ENCODE data around the gene PIEZO2.
A peak's percentile ranks its signal among the peaks of the same experiment; 100 is the strongest.

The PIEZO2 gene

DNA sequence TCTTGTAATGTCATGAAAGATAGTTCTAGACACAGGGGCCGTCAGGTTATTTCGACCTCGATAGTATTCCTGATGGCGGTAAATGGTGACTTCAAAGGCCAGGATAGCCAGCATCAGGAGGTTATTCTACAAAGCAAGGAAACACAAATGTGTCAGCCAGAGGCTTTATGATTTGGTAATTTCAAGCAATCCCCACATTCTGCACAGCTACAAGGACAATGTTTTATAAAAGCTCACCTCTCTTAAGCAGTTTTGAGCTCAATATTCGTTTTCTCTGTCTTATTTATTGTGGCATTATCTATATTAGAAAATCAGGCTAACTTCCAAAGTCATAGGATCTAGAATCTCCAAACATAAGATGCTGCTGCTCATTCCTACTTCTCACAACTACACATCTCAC, 388.4 kb downstream of the PIEZO2 start:
- FAIRE-seq (no peak), DNase-seq (ENCODE audit: insufficient read length, low spot score) (no peak)
- TF ChIP-seq POU2F2 (IDR thresholded peaks at IDR 0.05; ENCODE audit: low read depth, low read length) (no peak), POLR2AphosphoS5 (IDR thresholded peaks at IDR 0.05; ENCODE audit: low read depth, low read length) (no peak), SPI1 (IDR thresholded peaks at IDR 0.05; ENCODE audit: low read depth, low read length) (no peak), TAF1 (IDR thresholded peaks at IDR 0.05; ENCODE audit: low read depth, low read length) (no peak), POLR2A (IDR thresholded peaks at IDR 0.05; ENCODE audit: low read depth, low read length) (no peak), PAX5 (IDR thresholded peaks at IDR 0.05; ENCODE audit: insufficient read depth, low read length, severe bottlenecking) (no peak)

GRCh38 chr18:10759241-10759640, 390.1 kb downstream of the PIEZO2 start:
- TF ChIP-seq PAX5 (IDR thresholded peaks at IDR 0.05; ENCODE audit: insufficient read depth, low read length, severe bottlenecking) (no peak), TAF1 (IDR thresholded peaks at IDR 0.05; ENCODE audit: low read depth, low read length) (no peak), POLR2AphosphoS5 (IDR thresholded peaks at IDR 0.05; ENCODE audit: low read depth, low read length) (no peak), SPI1 (IDR thresholded peaks at IDR 0.05; ENCODE audit: low read depth, low read length) (no peak), POU2F2 (IDR thresholded peaks at IDR 0.05; ENCODE audit: low read depth, low read length) (no peak), POLR2A (IDR thresholded peaks at IDR 0.05; ENCODE audit: low read depth, low read length) (no peak)
- no peak for DNase-seq (ENCODE audit: insufficient read length, low spot score)

GRCh38 chr18:10757946-10758345, 391.4 kb downstream of the PIEZO2 start:
- DNase-seq (ENCODE audit: insufficient read length, low spot score) (no peak), FAIRE-seq (no peak)
- no peak for TF ChIP-seq PAX5 (IDR thresholded peaks at IDR 0.05; ENCODE audit: insufficient read depth, low read length, severe bottlenecking)
- no peak for TF ChIP-seq POLR2A (IDR thresholded peaks at IDR 0.05; ENCODE audit: low read depth, low read length)
- TF ChIP-seq POLR2AphosphoS5 (IDR thresholded peaks at IDR 0.05; ENCODE audit: low read depth, low read length), result no peak
- TF ChIP-seq POU2F2 (IDR thresholded peaks at IDR 0.05; ENCODE audit: low read depth, low read length), result no peak
- no peak for TF ChIP-seq SPI1 (IDR thresholded peaks at IDR 0.05; ENCODE audit: low read depth, low read length)
- no peak for TF ChIP-seq TAF1 (IDR thresholded peaks at IDR 0.05; ENCODE audit: low read depth, low read length)

More at GRCh38 chr18:10759241-10759640, 390.1 kb downstream of the PIEZO2 start:
- FAIRE-seq, result no peak

DNA sequence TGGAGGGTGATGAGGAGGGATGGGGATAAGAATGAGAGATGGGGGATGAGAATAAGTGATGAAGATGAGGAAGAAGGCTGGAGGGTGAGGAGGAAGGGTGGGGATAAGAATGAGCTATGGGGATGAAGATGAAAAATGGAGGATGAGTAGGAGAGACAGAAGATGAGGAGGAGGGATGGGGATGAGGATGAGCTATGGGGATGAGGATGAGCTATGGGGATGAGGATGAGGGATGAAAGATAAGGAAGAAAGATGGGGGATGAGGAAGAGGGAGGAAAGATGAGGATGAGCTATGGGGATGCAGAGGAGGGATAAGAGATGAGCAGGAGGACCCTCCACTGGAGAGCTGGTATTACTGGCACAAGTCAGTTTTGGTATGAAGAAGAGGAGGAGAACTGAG, 392.0 kb downstream of the PIEZO2 start:
- no peak for FAIRE-seq
- no peak for DNase-seq (ENCODE audit: insufficient read length, low spot score)
- TF ChIP-seq POLR2AphosphoS5 (IDR thresholded peaks at IDR 0.05; ENCODE audit: low read depth, low read length) (no peak), POU2F2 (IDR thresholded peaks at IDR 0.05; ENCODE audit: low read depth, low read length) (no peak), PAX5 (IDR thresholded peaks at IDR 0.05; ENCODE audit: insufficient read depth, low read length, severe bottlenecking) (no peak), POLR2A (IDR thresholded peaks at IDR 0.05; ENCODE audit: low read depth, low read length) (no peak), SPI1 (IDR thresholded peaks at IDR 0.05; ENCODE audit: low read depth, low read length) (no peak), TAF1 (IDR thresholded peaks at IDR 0.05; ENCODE audit: low read depth, low read length) (no peak)

DNA sequence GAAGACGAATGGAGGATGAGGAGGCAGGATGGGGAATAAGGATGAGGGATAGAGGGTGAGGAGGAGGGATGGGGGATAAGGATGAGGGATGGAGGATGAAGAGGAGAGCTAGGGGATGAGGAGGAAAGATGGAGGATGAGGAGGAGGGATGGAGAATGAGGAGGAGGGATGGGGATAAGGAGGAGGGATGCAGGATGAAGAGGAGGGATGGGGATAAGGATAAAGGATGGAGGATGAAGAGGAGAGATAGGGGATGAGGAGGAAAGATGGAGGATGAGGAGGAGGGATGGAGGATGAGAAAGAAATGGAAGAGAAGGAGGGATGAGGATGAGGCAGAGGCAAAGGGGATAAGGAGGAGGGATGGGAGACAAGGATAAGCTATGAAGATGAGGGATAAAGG, 393.5 kb downstream of the PIEZO2 start:
- FAIRE-seq (no peak), DNase-seq (ENCODE audit: insufficient read length, low spot score) (no peak)

GRCh38 chr18:10754128-10754527, 395.2 kb downstream of the PIEZO2 start:
- TF ChIP-seq POU2F2 (IDR thresholded peaks at IDR 0.05; ENCODE audit: low read depth, low read length) (no peak), PAX5 (IDR thresholded peaks at IDR 0.05; ENCODE audit: insufficient read depth, low read length, severe bottlenecking) (no peak), POLR2AphosphoS5 (IDR thresholded peaks at IDR 0.05; ENCODE audit: low read depth, low read length) (no peak)
- DNase-seq (ENCODE audit: insufficient read length, low spot score) (no peak), FAIRE-seq (no peak)

More for the DNA sequence above, 393.5 kb downstream of the PIEZO2 start:
- TF ChIP-seq TAF1 (IDR thresholded peaks at IDR 0.05; ENCODE audit: low read depth, low read length), result no peak
- no peak for TF ChIP-seq POU2F2 (IDR thresholded peaks at IDR 0.05; ENCODE audit: low read depth, low read length)
- TF ChIP-seq PAX5 (IDR thresholded peaks at IDR 0.05; ENCODE audit: insufficient read depth, low read length, severe bottlenecking), result no peak
- no peak for TF ChIP-seq POLR2AphosphoS5 (IDR thresholded peaks at IDR 0.05; ENCODE audit: low read depth, low read length)

DNA sequence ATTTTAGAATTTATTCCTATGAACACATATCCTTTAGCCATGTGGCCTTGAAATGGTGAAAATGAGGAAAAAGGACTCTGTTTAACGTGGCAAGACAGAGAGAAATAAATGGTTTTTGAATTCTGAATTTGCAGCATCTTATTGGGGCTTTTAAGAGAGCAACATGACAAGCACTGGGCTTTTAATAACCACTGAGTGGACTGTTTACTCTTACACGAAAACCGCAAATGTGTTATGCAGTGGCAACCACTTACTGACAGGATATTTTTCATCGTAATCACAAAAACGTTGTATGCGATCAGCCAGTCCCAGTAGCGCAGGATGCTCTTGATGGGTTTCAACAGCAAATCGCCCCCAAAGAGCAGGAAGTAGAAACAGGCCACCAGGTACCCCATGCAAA, 397.0 kb downstream of the PIEZO2 start:
- DNase-seq (ENCODE audit: insufficient read length, low spot score) (no peak), FAIRE-seq (no peak)
- no peak for TF ChIP-seq PAX5 (IDR thresholded peaks at IDR 0.05; ENCODE audit: insufficient read depth, low read length, severe bottlenecking)

GRCh38 chr18:10751653-10752052, 397.7 kb downstream of the PIEZO2 start:
- no peak for TF ChIP-seq POLR2A (IDR thresholded peaks at IDR 0.05; ENCODE audit: low read depth, low read length)
- no peak for TF ChIP-seq POU2F2 (IDR thresholded peaks at IDR 0.05; ENCODE audit: low read depth, low read length)
- no peak for TF ChIP-seq TAF1 (IDR thresholded peaks at IDR 0.05; ENCODE audit: low read depth, low read length)
- TF ChIP-seq PAX5 (IDR thresholded peaks at IDR 0.05; ENCODE audit: insufficient read depth, low read length, severe bottlenecking), result no peak
- no peak for TF ChIP-seq POLR2AphosphoS5 (IDR thresholded peaks at IDR 0.05; ENCODE audit: low read depth, low read length)
- TF ChIP-seq SPI1 (IDR thresholded peaks at IDR 0.05; ENCODE audit: low read depth, low read length), result no peak
- FAIRE-seq, result peak; percentile 38
- no peak for DNase-seq (ENCODE audit: insufficient read length, low spot score)

GRCh38 chr18:10750191-10751035, 399.0 kb downstream of the PIEZO2 start:
- DNase-seq (ENCODE audit: insufficient read length, low spot score) (no peak), FAIRE-seq (no peak)

GRCh38 chr18:10748641-10749040, 400.7 kb downstream of the PIEZO2 start:
- FAIRE-seq (no peak), DNase-seq (ENCODE audit: insufficient read length, low spot score) (no peak)
- no peak for TF ChIP-seq SPI1 (IDR thresholded peaks at IDR 0.05; ENCODE audit: low read depth, low read length)

More at GRCh38 chr18:10750191-10751035, 399.0 kb downstream of the PIEZO2 start:
- TF ChIP-seq PAX5 (IDR thresholded peaks at IDR 0.05; ENCODE audit: insufficient read depth, low read length, severe bottlenecking) (no peak), SPI1 (IDR thresholded peaks at IDR 0.05; ENCODE audit: low read depth, low read length) (no peak), POLR2A (IDR thresholded peaks at IDR 0.05; ENCODE audit: low read depth, low read length) (no peak), POU2F2 (IDR thresholded peaks at IDR 0.05; ENCODE audit: low read depth, low read length) (no peak), TAF1 (IDR thresholded peaks at IDR 0.05; ENCODE audit: low read depth, low read length) (no peak), POLR2AphosphoS5 (IDR thresholded peaks at IDR 0.05; ENCODE audit: low read depth, low read length) (no peak)

All from GM12891 (cell line).